Fibroblast of skin of left biceps (primary cell): Measurements from ENCODE around the gene RABL6.
"Not testable (repeated sequence)": the region's sequence is repeated elsewhere in the genome, so short reads cannot be mapped to it uniquely, and the experiment has no call there.

ENCODE experiments used
- DNase-seq, 2 experiments: peaks; one replicate each; pipeline ENCODE4 v3.0.0-alpha.2; 2013; ENCODE audit warnings: low read depth in 2 of 2

Gene RABL6

GRCh38 chr9:136857166-136857565 is 49.4 kb downstream of the RABL6 start:
- no peak for DNase-seq

GRCh38 chr9:136857581-136858412 is 50.0 kb downstream of the RABL6 start:
- DNase-seq: no peak

- no peak for DNase-seq
Observed at GRCh38 chr9:136858452-136858843, 50.7 kb downstream of the RABL6 start.

- no peak for DNase-seq
Observed at GRCh38 chr9:136858844-136859757, 51.4 kb downstream of the RABL6 start.

- DNase-seq: no peak
Observed at GRCh38 chr9:136860529-136860928, 52.8 kb downstream of the RABL6 start.

- DNase-seq: no peak
Observed at GRCh38 chr9:136860933-136861873, 53.5 kb downstream of the RABL6 start.

- DNase-seq: no peak
Observed at GRCh38 chr9:136861874-136862457, 54.2 kb downstream of the RABL6 start.

GRCh38 chr9:136862849-136863622 is 55.3 kb downstream of the RABL6 start:
- DNase-seq: no peak

GRCh38 chr9:136863623-136864273 is 56.0 kb downstream of the RABL6 start:
- DNase-seq: no peak

- DNase-seq: no peak
Observed at GRCh38 chr9:136865041-136865767, 57.5 kb downstream of the RABL6 start.

- no peak for DNase-seq
Observed at GRCh38 chr9:136865768-136866103, 58.0 kb downstream of the RABL6 start.

GRCh38 chr9:136866898-136867421 is 59.2 kb downstream of the RABL6 start:
- not testable (repeated sequence) for DNase-seq

GRCh38 chr9:136867480-136867879 is 59.7 kb downstream of the RABL6 start:
- DNase-seq: no peak

- DNase-seq: no peak
Observed at GRCh38 chr9:136867917-136868316, 60.2 kb downstream of the RABL6 start.

- no peak for DNase-seq
Observed at GRCh38 chr9:136868644-136869043, 60.9 kb downstream of the RABL6 start.

- not testable (repeated sequence) for DNase-seq
Observed at GRCh38 chr9:136869611-136870010, 61.9 kb downstream of the RABL6 start.

- no peak for DNase-seq
Observed at GRCh38 chr9:136875155-136875554, 67.4 kb downstream of the RABL6 start.

- DNase-seq: no peak
Observed at GRCh38 chr9:136876476-136876875, 68.7 kb downstream of the RABL6 start.

- DNase-seq: no peak
Observed at GRCh38 chr9:136880651-136881050, 72.9 kb downstream of the RABL6 start.
